Measurements from ENCODE around the gene TMEM259.

The TMEM259 gene

GRCh38 chr19:1014161-1015060, 6.5 kb downstream of the TMEM259 start:
- no peak overlapping the region for H3K4me3 ChIP-seq (ENCODE audit: low read length)
- no peak for DNase-seq (ENCODE audit: low read depth)
- no peak for TF ChIP-seq CTCF (IDR thresholded peaks at IDR 0.05; ENCODE audit: insufficient read depth, low read depth, low read length, missing control alignments)

GRCh38 chr19:1013218-1013617, 7.7 kb downstream of the TMEM259 start:
- DNase-seq (ENCODE audit: low read depth) = no peak
- H3K4me3 ChIP-seq (ENCODE audit: low read length) = no peak overlapping the region
- no peak for TF ChIP-seq CTCF (IDR thresholded peaks at IDR 0.05; ENCODE audit: insufficient read depth, low read depth, low read length, missing control alignments)

- TF ChIP-seq CTCF (IDR thresholded peaks at IDR 0.05; ENCODE audit: insufficient read depth, low read depth, low read length, missing control alignments) = no peak
- DNase-seq (ENCODE audit: low read depth) = no peak
- no peak overlapping the region for H3K4me3 ChIP-seq (ENCODE audit: low read length)
Observed at GRCh38 chr19:1012334-1012733, 8.6 kb downstream of the TMEM259 start.

- DNase-seq (ENCODE audit: low read depth) = no peak
- TF ChIP-seq CTCF (IDR thresholded peaks at IDR 0.05; ENCODE audit: insufficient read depth, low read depth, low read length, missing control alignments) = no peak
- no peak overlapping the region for H3K4me3 ChIP-seq (ENCODE audit: low read length)
Observed at GRCh38 chr19:1011831-1012333, 9.0 kb downstream of the TMEM259 start.

- no peak overlapping the region for H3K4me3 ChIP-seq (ENCODE audit: low read length)
Observed at GRCh38 chr19:1010586-1011510, 10.1 kb downstream of the TMEM259 start.

More at GRCh38 chr19:1010586-1011510, 10.1 kb downstream of the TMEM259 start:
- no peak for TF ChIP-seq CTCF (IDR thresholded peaks at IDR 0.05; ENCODE audit: insufficient read depth, low read depth, low read length, missing control alignments)
- no peak for DNase-seq (ENCODE audit: low read depth)
